AG10803 (cell line): ENCODE results near the gene NPC1L1.
"Not testable (repeated sequence)": the region's sequence is repeated elsewhere in the genome, so short reads cannot be mapped to it uniquely, and the experiment has no call there.

Experiments
- DNase-seq: peaks from one replicate; pipeline ENCODE4 v3.0.0; 2010; ENCODE audit warnings: low read depth
- H3K4me3 ChIP-seq: 2 replicates; pipeline ENCODE4 v1.5.1; 2011; ENCODE audit warnings: mild to moderate bottlenecking, low read length, control low read depth
- CTCF ChIP-seq: conservative IDR thresholded peaks from 2 replicates; pipeline ENCODE4 v1.5.1; 2011; ENCODE audit warnings: mild to moderate bottlenecking, low read length, control low read depth, inconsistent platforms

NPC1L1 gene

DNA sequence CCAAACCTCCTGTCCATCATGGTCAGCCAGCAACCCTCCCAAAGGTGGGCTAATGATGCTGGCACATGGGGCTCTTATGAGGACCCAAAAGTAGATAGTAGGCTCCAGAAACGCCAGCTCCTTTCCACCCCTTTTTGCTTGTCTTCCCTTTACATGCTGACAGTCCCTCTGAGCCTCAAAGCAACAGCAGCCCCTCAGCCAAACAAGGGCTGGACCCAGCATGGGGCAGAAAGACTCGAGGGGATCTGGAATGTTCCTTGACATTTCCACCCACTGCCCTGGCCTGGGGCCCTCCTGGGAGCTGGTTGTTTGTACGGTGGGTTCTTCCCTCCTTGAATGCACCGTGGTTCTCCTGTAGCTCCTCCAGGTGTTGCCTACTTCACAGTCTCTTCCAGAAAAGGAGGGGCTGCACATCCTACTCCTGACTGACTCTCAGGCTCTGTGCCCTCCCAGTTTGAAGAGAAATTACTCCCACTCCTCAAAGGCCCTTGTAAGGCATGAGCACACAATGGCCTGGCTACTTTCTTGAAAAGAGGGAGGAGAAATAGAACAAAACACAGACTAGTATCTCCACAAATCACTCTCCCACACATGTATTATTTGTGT lies 29.2 kb downstream of the NPC1L1 start:
- TF ChIP-seq CTCF = no peak
- no peak for DNase-seq
- H3K4me3 ChIP-seq = no peak overlapping the region

DNA sequence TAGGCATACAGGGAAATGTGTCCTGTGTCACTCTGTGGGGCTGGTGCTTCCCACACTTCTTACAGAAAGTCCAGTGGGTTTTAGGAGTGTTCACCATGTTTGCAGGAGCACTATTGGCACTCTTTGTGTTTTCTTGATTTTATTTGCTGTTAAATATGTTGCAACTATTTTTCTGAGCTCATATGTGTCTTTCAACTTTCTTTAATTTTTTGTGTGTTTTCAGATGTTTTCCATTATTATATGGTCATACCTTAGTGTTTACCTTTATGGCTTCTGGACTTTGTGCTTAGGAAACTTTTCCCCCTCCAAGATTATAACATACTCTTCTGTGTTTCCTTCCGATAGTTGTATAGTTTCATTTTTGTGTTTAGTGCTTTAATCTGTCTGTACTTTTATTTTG lies 29.9 kb downstream of the NPC1L1 start:
- H3K4me3 ChIP-seq = no peak overlapping the region
- DNase-seq = no peak
- no peak for TF ChIP-seq CTCF

DNA sequence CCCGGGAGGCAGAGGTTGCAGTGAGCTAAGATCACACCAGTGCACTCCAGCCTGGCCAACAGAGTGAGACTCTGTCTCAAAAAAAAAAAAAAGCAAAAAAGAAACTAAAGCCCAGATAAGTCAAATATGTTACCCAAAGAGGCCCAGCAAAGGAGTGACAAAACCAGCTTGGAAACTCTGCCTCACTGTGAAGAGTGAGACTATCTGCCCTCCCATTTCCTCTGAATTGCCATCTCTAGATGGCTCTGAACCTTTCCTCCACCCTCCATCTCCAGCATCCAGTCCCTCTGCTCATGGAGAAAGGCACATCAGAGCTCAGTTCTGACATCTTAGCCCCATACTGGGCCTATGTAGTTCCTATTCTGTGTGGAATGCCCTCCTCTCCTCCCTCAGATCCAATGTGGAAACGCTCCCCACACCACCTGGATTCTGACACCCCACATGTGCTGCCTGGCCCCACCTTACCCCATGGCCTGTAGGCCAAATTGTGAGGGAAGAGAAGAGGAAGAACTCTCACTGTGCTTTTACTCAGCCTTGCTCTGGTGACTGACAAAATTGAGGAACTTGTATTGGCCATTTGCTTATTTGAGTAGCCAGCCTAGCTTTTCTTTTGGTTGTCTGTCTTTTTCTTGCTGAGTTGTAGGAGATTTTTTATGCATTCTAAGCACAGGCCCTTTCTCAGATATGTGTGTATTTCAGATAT lies 32.7 kb downstream of the NPC1L1 start:
- H3K4me3 ChIP-seq = no peak overlapping the region
- DNase-seq = no peak
- no peak for TF ChIP-seq CTCF

GRCh38 chr7:44506592-44507288 lies 34.4 kb downstream of the NPC1L1 start:
- DNase-seq = not testable (repeated sequence)

DNA sequence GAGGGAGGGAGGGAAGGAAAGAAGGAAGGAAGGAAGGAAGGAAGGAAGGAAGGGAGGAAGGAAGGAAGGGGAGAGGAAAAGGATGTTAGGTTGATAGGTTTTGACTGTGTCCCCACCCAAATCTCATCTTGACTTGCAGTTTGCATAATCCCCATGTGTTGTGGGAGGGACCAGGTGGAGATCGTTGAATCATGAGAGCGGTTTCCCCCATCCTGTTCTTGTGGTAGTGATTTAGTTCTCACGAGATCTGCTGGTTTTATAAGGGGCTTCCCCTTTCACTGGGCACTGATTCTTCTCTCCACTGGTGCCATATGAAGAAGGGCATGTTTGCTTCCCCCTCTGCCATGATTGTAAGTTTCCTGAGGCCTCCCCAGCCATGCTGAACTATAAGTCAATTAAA lies 35.5 kb downstream of the NPC1L1 start:
- TF ChIP-seq CTCF = no peak
- DNase-seq = no peak
- H3K4me3 ChIP-seq = no peak overlapping the region

More at GRCh38 chr7:44506592-44507288, 34.4 kb downstream of the NPC1L1 start:
- H3K4me3 ChIP-seq = not testable (repeated sequence)

DNA sequence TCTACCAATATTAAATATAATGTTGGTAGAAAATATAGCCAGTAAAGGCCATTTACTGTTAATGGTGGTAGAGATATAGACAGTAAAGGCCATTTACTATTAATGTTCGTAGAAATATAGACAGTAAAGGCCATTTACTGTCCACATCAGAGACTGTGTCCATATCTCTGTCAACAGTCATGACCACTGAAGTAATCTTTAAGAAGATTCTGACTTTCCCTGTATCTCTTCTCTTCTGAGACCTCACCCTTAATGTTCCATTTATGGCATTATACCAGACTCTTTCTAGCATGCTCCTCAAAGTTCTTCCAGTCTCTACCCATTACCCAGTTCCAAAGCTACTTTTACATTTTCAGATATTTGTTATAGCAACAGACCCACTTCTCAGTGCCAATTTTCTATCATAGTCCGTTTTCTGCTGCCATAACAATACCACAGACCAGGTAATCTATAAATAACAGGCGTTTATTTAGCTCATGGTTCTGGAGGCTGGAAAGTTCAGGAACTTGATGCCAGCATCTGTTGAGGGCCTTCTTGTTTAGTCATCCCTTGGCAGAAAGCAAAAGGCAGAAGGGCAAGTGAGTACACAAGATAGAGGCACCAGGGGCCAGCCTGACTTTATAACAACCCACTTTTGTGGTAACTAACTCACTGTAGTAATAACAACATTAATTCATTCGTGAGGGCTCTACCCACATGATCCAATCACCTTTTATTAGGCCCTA lies 42.7 kb downstream of the NPC1L1 start:
- TF ChIP-seq CTCF = no peak
- H3K4me3 ChIP-seq = no peak overlapping the region
- DNase-seq = no peak

DNA sequence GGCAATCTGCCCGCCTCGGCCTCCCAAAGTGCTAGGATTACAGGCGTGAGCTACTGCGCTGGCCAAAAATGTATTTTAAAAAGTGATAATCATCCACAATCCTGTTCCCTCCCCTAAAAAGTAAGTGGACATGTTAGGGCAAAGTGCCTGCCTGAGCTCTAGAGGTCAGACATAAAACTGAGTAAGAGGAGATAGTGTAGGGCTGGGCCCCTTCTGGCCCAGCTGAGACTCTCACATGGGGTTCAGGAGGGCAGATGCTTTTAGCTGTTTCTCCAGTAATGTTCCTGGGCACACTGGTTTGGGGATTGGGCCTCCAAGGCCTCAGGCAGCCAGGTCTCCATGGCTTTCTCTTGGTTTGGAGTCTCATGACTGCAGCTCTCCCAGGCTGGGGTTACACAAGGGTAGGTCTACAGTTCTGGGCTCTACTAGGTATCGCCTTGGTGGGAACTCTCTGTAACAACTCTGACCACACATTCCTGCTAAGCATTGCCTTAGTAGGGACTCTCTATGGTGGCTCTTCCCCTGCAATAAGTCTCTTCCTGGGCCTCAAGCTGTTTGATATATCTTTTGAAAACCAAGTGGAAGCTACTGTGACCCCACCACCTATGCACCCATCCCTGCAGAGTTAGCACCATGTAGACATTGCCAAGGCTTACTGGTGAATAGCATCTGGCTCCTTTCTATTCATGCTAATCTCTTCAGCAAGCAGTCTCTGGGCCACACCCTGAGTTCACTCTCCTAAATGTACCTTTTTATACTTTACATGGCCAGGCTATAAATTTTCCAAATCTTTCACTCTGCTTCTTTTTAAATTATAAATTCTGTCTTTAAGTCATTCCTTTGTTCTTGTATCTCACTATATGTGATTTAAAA lies 43.7 kb downstream of the NPC1L1 start:
- H3K4me3 ChIP-seq = no peak overlapping the region
- DNase-seq = no peak
- no peak for TF ChIP-seq CTCF
